CD4-positive, alpha-beta T cell treated with Interleukin-4 for 1 hour (primary cell): Measurements from ENCODE around the gene LSMEM2.
A peak's percentile ranks its signal among the peaks of the same experiment; 100 is the strongest.

Experiments used
- DNase-seq, 2 donors: peaks; one replicate each; pipeline ENCODE4 v3.0.0-alpha.2; 2020 to 2022

LSMEM2 gene

GRCh38 chr3:50324351-50325112 lies 45.6 kb downstream of the LSMEM2 start:
- DNase-seq: peak; percentile 68 to 70

- no peak for DNase-seq
Observed at GRCh38 chr3:50325113-50325480, 46.2 kb downstream of the LSMEM2 start.

GRCh38 chr3:50325497-50326181 lies 46.8 kb downstream of the LSMEM2 start:
- no peak for DNase-seq

GRCh38 chr3:50326182-50326541 lies 47.3 kb downstream of the LSMEM2 start:
- DNase-seq: no peak

GRCh38 chr3:50327129-50327528 lies 48.2 kb downstream of the LSMEM2 start:
- no peak for DNase-seq

GRCh38 chr3:50327943-50328691 lies 49.2 kb downstream of the LSMEM2 start, which contains the start of gene TUSC2:
Gene TUSC2, minus strand, starts transcription at chr3:50328223. Its CDS starts 124 bp downstream, at chr3:50328099.
- DNase-seq: peak; percentile 95 to 96

GRCh38 chr3:50330330-50330729 lies 51.4 kb downstream of the LSMEM2 start:
- no peak for DNase-seq

- no peak for DNase-seq
Observed at GRCh38 chr3:50331364-50331907, 52.5 kb downstream of the LSMEM2 start.

GRCh38 chr3:50333744-50334328 lies 54.9 kb downstream of the LSMEM2 start:
- peak in 1 of 2 donors; percentile 34 for DNase-seq

GRCh38 chr3:50334339-50335075 lies 55.6 kb downstream of the LSMEM2 start:
- no peak for DNase-seq

- DNase-seq: no peak
Observed at GRCh38 chr3:50336452-50337174, 57.7 kb downstream of the LSMEM2 start.

GRCh38 chr3:50337175-50337861 lies 58.4 kb downstream of the LSMEM2 start:
- DNase-seq: peak; percentile 95 to 97
